ENCODE results near the gene GABARAP.

The GABARAP gene

DNA sequence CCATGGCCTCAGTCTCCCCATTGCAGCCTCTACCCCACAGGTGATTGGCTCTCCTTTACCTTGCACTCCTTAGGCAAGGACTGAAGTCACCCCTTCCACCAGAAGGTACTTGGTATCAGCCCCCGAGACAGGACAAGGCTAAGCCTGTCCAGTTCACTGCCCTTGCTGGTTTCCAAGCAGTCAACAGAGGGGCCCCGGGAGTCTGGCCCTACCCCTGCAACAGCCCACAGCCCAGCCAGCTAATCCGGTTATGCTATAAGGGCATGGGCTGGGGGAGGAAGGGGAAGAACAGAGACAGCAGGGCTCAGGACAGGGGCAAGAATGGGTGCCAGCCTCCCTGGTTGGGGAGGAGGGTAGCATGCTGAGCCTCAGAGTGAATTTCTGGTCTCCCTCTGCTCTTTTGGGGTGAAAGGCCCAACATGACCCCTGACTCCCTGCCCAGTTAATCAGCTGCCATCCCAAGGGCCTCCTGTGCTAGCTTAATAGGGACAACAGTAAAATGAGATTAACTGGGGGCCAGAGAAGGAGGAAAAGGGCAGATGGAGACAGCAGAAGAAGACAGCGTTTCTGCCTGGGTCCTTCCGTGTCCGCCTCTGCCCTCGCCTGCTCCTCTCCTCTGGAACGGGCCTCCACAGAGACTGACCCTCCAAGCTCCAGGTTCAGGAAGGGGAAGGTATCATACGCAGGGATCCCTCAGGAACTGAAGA, 33.3 kb downstream of the GABARAP start:
- DNase-seq, result no peak

DNA sequence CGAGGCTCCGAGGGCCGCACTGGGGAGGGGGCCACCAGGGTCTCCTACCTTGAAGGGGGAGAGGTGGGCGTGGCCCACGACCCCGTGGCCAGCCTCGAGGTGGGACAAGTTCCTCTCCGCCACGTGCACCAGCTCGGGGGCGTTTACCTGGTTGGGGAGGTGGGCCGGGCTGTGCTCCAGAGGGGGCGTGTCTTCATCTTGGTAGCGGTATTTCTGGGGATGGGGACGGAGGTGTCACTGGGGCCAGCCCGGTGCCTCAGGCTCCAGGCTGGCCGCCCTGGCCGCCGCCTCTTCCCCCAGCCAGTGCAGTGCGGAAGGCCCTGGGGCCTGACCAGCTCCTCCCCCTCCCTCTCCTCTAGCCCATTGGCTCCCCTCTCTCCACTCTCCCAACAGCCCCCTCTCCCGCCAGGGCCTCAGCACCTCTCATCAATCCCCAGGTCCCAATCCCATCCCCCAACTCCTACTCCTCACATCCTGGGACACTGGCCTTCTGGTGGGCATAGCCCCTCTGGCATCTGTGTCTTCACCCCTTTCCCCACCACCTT, 34.1 kb downstream of the GABARAP start:
- DNase-seq, result no peak

DNA sequence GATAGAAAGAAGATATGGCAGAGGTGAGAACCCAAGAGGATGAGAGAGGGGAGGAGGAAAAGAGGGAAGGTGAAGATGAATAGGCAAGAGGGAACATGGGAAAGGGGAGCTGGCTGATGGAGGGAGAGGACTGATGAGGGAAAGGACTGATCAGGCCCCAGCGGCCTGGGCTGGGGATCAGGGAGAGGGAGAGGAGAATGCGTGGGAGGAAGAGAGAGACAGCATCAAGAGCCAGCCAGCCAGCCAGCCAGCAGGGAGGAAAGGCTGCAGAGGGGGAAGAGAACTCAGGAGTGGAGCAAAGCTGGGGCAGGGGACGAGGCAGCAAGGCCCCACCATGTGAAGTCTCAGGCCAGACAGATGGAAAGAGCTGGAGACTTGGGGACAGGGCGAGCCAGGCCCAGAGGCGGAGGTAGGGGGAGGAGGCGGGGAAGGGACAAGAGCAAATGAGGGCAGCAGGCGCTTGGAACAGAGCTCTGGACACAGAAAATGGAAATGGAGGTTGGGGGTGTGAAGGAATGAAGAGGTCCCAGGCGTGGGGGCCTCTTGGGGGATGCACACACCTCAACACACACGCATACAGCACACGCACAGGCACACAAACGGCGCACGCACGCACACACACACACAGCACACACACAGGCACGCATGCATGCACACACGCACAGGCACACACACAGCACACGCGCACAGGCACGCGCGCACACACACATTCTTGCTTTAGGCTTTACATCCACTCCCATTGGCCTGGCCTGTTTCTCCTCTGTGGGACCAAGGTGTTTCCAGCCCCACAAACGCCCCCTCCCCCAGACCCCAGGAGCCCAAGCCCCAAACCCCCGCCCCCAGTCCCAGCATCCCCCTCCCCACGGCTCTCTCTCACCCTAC, 34.9 kb downstream of the GABARAP start:
- peak; percentile 61 for DNase-seq

DNA sequence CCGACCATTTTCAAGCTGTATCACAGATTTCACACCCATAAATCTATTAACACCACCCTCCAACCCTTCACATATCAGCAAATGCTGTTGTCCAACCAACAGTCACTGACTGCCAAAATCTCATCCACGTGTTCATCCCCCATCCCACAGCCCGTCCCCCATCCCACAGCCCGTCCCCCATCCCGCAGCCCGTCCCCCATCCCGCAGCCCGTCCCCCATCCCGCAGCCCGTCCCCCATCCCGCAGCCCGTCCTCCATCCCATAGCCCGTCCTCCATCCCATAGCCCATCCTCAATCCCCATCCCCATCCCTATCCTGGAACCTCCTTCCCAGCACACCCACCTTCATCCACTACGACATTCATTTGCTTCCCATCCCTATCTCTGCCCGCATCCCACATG, 36.7 kb downstream of the GABARAP start:
- DNase-seq, result no peak

DNA sequence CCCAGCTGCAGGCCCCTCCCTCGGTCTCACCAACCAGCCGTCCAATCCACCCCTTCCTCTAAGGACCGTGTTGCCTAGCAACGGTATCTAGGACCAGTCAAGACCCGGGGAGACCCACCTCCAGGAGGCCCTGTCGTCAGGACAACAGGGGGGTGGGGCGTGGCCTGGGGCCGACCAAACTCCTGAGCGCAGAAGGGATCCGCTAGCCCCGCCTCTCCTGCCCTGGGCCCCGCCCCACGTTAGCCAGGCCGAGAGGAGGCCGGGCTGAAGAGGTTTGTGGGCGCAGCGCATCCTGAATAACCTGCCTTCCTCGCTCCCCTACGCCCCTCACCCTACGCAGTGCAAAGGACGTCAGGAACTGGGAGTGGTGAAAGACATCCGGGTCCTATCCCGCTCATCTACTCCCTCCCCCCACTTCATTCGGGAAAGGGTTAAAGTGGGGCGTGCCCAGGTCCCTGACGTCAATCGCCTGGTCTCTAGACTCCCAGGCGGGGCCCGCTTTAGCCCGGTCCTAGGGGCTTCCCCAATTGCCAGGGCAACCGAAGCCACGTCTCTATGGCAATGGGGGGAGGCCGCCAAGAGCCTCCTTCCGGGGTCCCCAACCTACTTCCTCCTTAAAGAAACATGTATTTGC, 37.3 kb downstream of the GABARAP start:
- peak; percentile 90 for DNase-seq

DNA sequence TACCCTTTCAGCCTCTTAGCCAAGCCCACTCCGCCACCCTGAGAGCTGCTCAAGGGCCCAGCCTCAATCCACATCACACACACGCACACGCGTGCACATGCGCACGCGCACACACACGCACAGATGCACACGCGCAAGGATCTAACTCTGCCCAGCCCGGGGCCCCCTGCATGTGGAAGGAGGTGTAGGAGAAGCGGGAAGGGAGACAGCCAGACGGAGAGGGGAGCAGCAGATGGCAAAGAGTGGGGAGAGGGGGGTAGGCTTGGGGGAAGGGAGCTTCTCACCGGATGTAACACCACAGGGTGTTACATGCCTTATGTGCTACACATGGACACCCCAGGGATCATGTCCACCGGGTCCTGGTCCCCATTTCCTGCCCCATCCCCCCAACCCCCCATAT, 37.9 kb downstream of the GABARAP start:
- no peak for DNase-seq

DNA sequence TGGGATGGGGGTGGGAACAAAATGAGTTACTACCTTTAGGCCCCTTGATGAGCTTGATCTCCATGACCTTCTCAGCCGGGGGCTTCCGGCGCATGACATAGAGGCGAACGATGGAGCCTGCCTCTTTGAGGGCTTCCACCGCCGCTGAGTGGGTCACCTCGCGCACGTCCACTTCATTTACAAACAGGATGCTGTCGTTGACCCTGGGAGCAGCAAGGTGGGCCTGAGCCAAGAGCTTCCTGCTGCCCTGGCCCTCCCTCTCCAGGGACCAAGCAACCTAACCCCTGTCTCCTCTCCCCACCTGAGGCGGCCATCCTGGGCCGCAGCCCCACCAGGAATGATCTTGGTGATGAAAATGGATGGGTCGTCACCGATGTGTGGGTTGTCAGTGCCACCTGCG, 38.9 kb downstream of the GABARAP start:
- no peak for DNase-seq

DNA sequence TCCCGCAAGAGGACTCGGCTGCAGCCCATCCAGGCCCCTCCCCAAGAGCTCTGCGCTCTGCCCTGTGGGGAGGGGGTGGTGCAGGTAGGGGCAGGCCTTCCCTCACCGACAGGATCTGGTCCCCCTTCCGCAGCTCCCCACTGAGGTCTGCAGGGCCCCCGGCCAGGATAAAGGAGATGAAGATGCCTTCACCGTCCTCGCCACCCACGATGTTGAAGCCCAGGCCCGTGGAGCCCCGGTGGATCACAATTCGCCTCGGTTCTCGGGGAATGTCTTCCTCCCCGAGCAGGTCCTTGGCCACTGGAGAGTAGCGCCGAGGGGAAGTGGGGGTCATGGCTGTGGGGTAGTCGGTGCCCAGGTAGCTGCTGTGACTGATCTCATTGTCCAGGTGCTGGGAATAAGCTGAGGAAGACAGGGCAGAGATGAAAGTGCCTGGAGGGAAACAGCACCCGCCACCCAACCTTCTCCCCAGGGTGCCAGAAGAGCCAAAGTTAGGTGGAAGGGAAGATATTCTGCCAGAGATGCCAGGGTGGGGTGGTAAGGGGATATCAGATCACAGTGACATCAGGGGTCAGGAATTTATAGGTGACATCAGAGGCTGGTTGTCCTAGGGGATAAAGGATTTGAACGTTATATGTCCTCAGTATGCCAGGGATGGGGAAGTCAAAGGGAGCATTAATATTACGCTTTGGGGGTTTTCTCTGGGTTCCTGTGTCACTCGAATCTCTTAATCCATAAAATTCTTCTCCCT, 45.4 kb downstream of the GABARAP start:
- no peak for DNase-seq

DNA sequence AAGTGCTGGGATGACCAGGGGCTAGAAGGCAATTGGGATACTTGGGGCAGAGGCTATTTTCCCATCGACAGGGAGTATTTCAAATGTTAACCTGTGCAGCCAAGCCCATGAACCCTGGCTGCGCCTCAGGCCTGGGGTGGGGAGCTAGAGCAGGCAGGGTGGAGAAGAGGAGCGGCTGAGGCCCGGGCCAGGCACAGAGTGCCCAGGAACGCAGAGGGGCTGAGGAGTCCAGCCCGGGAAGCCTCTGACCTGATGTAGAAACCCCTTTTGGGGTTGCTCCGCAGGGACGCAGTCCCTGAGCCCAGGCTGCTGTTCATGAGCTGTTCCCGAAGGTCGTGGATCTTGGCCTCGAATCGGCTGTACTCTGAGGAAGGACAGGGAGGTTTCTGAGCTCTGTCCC, 46.3 kb downstream of the GABARAP start:
- DNase-seq, result no peak

DNA sequence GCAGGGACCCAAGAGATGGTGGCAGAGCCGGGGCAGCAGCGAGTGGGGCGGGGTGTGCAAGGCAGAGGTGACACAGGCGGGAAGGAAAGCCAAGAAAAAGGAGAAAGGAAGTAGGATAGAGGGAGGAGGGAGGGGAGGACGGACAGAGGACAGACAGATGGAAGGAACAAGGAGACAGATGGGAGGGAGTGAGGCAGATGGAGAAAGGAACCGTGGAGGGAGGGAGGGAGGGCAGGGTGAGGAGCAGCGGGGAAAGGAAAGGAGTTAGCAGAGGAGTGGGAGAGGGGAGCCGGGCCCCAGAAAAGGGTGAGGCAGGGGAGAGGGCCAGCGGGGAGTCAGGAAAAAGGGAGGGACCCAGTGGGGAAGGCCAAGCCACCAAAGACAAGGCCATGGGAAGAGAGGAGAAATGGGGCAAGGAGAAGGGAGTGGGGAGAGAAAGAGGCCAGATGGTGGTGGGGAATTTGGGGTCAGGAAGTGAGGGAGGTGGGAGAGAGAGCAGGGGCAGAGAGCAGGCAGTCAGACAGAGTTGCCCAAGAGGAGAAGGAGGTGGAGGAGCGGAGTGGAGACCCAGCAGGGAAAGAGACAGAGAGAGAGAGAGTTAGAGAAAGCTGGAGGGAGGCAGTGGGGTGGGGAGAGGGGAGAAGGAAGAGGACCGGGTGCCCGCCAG, 49.8 kb downstream of the GABARAP start:
- no peak for DNase-seq

DNA sequence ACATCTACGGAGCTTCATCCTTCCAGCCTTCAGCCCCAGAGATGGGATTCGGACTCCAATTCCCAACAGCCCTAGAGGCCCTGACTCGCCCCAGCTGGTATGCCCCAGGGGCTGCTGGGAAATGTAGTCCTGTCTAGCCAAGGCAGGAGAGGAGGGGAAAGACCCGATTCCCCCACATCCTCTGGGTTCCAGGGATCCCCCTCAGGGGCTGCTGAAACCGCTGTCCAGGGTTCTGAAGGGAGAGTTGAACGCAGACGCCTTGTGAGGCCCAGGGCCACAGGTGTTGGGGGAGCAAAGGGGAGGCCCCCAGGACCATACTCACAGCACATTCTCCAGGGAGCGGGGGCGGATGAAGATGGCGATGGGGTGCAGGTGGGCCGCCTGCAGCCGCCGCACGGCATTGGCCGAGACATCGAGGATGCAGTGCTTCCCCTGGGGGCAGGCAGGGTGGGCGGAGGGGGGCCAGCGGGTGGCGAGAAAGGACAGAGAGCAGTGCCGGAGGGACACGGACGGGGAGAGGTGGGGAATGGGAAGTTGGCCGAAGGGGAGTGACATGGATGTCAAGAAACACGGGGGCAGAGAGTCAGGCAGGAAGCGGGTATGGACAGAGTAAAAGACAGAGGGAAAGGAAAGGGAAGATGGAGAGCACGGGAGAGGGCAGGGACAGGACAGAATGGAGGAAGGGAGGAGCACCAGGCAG, 50.5 kb downstream of the GABARAP start:
- no peak for DNase-seq

DNA sequence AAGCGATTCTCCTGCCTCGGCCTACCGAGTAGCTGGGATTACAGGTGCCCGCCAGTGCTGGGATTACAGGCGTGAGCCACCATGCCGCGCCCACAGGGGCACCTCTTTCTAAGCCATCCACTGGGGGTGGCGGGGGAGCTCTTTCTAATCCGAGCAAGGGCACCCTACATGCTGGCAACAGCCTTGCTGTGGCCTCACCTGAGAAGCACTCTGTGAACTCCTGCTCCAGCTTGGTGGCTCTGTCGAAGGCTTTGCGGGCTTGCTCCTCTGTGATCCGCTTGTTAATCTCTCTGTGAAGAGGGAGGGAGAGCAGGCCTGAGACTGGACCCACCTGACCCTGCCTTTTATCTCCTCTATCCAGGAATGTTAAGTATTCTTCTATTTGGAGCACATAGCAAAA, 51.2 kb downstream of the GABARAP start:
- no peak for DNase-seq

DNA sequence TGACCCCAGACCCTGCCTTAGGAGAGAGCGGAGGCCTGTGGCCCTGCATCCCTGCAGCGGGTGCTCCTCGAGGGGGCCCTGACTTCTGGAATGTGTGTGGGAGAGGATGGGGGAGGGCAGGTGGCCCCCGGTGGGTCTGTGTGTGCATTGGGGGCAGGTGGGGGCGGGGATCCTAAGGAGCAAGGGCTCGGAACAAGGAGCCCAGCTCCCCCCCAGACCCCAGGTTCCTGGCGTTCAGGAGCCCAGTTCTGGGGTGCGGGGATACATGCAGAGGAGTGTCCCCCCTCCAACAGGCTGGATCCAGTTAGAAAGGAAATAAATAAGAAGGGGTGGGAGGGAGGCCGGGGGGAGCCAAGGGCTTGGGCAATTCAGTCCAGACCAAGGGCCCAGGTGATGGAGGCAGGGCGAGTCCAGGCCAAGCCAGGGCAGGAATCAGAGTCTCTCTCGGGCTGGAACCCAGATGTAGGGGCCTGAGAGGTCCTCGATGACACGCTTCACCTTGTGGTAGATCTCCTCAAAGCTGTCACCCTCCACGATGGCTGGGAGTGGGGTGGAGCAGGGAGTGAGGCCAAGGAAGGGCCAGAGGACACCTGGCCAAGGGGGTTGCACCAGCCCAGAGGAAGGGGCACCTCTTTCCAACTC, 51.9 kb downstream of the GABARAP start:
- DNase-seq, result no peak
